GM21367 (cell line): ENCODE measurements around the gene FNDC10.
"Not testable (repeated sequence)": the region's sequence is repeated elsewhere in the genome, so short reads cannot be mapped to it uniquely, and the experiment has no call there.

Experiments used
- ATAC-seq: cut with Tn5 transposase; IDR thresholded peaks from one replicate; pipeline ENCODE4 v1.9.1; 2021; ENCODE audit not compliant: unreplicated experiment

Gene FNDC10

DNA sequence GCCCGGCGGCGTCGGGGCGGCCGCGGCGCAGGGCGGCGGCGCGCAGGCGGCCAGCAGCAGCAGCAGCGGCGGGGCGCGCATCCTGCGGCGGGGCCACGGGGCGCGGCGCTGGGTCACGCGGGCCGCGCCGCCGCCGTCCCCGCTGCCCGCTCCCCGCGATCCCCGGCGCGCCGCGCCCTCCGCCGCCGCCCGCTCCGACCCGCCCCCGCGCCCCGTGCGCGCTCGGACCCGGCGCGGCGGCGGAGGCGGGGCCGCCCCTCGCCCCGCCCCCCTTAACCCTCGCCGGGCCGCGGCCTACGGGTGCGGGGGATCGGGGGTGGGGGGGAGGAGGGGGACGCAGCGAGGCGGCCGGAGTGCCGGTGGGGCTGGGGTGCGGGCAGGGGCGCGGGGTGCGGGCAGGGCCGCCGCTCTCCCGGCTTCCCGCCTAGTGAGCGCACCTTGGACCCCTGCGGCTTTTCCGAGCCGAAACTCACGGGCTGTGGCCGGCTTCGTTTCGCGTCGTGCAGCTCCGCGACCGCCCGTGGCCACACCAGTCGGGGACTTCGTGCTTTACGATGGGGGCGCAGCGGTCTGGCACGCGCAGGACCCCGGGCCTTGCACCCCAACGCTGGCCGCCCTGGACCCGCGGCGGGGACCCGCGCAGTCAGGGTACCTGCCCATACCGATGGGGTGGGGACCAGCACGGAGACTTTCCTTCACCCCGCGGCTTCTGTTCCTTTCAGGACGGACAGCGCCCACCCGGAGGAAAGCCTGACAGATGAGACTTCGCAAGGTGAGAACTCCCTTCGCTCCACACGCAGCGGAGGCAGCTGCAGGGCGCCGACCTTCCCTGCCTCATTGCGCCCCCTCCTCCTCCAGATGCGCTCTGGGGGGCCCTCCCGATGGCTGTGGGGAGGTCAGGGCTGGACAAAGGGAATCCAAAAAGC, at the start of gene FNDC10:
FNDC10 (minus strand) TSS at position 201 of the 926 bp plus-strand sequence; CDS start at position 81, 120 bp downstream.
- no peak for ATAC-seq

GRCh38 chr1:1648265-1648664, 48.3 kb upstream of the FNDC10 start:
- not testable (repeated sequence) for ATAC-seq

- not testable (repeated sequence) for ATAC-seq
Observed at GRCh38 chr1:1647567-1648241, 47.8 kb upstream of the FNDC10 start.

GRCh38 chr1:1646326-1646725, 46.4 kb upstream of the FNDC10 start:
- ATAC-seq, result not testable (repeated sequence)

- ATAC-seq, result not testable (repeated sequence)
Observed at GRCh38 chr1:1640711-1641461, 41.0 kb upstream of the FNDC10 start.

DNA sequence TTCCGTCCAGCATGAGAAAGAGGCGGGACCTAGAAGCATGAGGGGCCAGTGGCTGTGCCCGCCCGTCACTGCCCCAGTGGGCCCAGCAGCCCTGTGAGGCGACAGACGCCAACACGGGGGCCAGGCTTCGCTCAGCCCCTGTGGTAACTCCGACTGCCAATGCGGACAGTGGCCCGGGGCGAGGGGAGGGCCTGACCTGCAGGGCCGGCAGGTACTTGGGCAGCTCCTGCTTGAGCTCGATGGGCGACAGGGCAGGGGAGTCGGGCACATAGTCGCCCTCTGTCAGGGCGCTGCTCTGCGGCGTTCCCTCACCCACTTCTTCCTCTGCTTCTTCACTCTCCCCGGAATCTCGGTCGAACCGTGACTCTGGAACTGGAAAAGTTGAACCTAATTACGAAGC, 40.1 kb upstream of the FNDC10 start:
- not testable (repeated sequence) for ATAC-seq

- ATAC-seq, result not testable (repeated sequence)
Observed at GRCh38 chr1:1639368-1639767, 39.4 kb upstream of the FNDC10 start.

- ATAC-seq, result not testable (repeated sequence)
Observed at GRCh38 chr1:1638528-1638927, 38.6 kb upstream of the FNDC10 start.

DNA sequence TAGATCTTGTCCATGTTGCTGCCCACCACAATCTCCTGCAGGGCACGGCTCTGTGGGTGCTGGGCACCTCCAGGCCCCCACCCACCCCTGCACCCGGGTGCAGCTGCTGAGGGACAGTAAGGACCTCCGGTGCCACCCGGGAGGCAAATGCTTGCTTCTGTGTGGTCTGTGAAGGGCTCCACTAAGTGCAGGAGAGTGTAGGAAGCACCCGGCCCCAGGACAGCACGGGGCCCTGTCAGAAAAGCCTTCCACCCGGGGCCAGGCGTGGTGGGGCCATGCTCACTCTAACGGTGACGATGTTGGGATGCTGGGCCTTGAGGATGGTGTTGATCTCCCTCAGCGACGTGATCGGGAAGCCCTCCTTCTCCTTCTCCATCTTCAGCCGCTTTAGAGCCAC, 37.5 kb upstream of the FNDC10 start:
- not testable (repeated sequence) for ATAC-seq

DNA sequence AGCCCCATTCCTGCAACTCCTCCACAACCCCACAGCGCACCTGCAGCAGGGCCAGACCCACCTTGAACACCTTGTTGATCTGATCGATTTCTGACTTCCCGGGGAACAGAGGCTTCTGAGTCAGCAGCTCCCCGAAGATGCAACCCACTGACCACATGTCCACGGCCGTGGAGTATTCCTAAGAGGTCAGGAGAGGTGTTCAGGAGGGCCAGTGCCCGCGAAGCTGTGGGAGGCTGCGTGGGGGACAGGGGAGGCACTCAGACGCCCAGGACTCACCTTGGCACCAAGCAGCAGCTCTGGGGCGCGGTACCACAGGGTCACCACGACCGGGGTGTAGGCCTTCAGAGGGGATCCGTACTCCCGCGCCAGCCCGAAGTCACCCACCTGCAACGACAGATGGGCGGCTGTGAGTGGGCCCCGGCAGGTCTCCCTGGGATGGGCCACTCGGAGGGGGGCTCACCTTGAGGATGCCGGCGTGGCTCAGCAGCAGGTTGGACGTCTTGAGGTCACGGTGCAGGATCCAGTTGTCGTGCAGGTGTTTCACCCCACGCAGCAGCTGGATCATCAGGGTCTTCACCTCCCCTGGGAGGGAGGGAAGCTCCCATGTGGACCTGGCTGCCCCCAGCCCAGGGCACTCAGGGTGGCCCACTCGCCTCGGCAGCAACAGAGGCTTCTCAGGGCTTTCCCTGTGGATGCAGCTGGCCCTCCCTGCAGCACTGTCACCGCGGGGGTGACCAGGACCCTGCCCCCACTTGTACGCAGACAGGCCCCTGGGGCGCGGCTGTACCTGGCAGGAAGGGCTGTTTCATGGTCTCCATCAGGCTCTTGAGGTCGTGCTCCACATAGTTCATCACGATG, 36.9 kb upstream of the FNDC10 start:
- not testable (repeated sequence) for ATAC-seq

- not testable (repeated sequence) for ATAC-seq
Observed at GRCh38 chr1:1634613-1635012, 34.7 kb upstream of the FNDC10 start.

DNA sequence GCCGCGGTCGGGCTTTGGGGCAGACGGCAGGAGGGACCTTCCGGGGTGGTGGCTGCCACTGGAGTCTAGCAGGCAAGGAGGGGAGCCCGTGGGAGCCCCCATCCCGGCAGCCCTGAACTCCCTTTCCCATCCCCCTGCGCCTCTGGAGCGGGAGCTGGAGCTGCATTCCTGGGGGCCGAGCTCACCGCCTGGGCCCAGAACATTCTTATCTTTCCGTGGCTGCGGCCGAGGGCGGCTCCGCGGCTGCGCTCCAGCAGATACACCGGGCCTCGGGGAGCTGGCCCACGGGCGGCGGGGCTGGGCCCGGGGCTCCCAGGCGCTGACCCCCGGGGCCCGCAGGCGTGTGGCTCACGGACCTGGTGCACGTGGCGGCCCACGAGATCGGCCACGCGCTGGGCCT, 33.5 kb upstream of the FNDC10 start:
- not testable (repeated sequence) for ATAC-seq

GRCh38 chr1:1631782-1632420, 32.0 kb upstream of the FNDC10 start, which contains the start of gene MMP23B:
Gene MMP23B, plus strand, starts transcription at chr1:1632173. Its CDS starts 46 bp downstream, at chr1:1632219.
- no peak for ATAC-seq

DNA sequence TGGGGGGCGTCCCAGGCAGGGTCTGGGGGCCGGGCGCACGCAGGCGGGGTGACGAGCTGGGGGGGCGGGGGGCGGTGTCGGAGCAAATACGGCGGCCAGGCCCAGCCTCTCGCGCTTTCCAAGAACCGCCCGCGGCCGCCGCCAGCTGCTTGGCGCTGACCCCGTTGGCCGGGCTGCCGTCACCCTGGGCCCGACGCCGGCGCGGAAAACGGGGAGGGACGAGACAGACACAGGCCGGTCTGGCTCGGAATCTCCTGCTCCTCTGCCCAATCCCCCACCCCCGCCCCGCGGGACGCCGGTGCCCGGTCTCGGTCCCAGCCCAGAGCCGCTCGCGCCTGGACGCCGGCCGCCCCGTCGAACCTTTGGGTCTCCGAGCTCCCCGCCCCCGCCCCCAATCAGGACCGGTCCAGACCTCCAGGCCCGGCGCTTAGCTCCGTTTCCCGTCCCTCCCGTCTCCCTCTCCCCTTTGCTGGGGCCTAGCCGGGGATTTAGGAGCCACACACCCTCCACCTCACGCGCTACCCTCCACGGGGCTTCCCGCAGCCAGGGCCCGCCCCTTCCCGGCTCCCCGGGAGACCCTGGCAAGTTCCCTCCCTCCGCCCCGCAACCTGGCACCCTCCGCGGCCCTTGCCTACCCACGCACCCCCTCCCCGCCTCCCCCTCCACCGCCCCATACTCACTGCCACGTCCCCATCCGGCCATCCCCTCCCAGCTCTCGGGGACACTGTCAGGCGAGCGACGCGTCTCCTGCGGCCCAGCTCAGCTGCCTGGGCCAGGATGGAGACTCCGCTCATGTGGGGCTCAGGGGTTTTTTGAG, 31.2 kb upstream of the FNDC10 start:
- no peak for ATAC-seq

DNA sequence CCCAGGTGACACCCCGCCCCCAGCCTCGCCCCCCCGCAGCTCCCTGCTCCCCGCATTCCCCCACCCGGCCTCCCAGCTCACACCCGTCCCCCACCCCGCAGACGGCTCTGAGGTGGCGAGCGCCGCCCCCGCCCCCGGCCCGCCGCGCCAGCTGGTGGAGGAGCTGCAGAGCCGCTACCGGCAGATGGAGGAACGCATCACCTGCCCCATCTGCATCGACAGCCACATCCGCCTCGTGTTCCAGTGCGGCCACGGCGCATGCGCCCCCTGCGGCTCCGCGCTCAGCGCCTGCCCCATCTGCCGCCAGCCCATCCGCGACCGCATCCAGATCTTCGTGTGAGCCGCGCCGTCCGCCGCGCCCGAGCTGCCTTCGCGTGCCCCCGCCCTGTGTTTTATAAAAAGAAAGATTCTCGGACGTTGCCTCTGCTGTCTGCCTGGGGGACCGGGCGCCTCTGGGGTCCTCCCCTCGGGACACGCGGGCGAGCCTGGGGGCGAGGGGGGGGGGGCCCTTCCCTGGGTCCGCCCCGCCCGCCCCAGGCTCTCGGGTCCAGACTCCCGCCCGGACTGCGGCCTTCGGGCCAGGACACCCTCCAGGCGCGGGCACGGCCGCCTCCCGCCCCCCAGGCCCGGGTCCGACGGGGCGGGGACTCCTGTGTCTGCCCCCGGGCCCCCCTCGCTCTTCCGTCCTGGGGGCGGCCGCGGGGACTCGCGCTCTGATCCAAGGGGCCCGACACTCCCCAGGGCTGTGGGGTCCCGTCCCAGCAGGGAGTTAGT, 30.4 kb upstream of the FNDC10 start:
- ATAC-seq, result no peak

GRCh38 chr1:1629430-1630190, 29.7 kb upstream of the FNDC10 start:
- ATAC-seq, result no peak

DNA sequence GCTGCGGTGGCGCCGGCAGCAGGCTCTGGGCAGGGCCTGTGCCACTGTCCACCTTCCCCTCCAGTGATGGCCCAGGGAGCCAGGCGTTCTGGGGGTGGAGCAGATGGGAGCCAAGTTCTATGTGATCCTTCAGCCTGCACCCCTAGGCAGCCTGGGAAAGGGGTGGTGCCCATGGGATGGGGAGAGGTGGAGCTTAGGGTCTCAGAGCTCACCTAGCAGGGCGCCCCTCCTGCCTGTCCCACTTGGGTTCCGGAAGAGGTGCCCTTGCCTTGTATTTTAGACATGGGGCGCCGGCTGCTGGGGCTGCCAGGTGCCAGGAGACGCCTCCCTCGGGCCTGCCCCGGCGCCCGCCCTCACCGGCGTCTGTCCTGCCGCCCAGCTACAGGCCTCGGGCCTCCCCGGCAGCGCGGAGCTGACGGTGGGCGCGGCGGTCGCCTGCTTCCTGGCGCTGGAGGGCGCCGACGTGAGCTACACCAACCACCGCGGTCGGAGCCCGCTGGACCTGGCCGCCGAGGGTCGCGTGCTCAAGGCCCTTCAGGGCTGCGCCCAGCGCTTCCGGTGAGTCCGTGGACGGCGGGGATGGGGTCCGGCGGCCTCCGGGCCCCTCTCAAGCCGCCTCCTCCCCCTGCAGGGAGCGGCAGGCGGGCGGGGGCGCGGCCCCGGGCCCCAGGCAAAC, 29.0 kb upstream of the FNDC10 start:
- ATAC-seq, result no peak
